Measurements from ENCODE around the gene NDUFA13.
"Not testable (repeated sequence)": the region's sequence is repeated elsewhere in the genome, so short reads cannot be mapped to it uniquely, and the experiment has no call there.

Gene NDUFA13

GRCh38 chr19:19515642-19516519 is at the start of gene NDUFA13:
NDUFA13 (plus strand) TSS chr19:19516225; CDS start chr19:19516239, 14 bp downstream.
- peak; percentile 90 for DNase-seq (ENCODE audit: low spot score)

- DNase-seq (ENCODE audit: low spot score), result no peak
Measured at GRCh38 chr19:19468424-19469050, 47.5 kb upstream of the NDUFA13 start.

DNA sequence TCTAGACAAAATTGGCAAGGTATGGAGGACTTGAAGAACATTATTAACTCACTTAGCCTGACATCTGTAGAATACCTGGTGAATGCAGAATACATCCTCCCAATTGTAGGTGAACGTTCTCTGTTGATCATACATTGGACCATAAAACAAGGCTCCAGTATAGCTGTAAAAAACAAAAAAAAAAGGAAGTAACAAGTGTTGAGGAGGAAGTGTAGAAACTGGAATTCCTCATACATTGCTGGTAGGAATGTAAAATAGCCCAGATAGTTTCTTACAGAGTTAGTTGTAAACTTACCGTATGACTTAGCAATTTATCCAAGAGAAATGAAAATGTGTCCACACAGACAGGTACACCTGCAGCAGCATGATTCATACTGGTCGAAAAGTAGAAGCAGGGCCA is 45.4 kb upstream of the NDUFA13 start:
- DNase-seq (ENCODE audit: low spot score), result no peak

- DNase-seq (ENCODE audit: low spot score), result no peak
Measured at GRCh38 chr19:19471682-19472081, 44.3 kb upstream of the NDUFA13 start.

DNA sequence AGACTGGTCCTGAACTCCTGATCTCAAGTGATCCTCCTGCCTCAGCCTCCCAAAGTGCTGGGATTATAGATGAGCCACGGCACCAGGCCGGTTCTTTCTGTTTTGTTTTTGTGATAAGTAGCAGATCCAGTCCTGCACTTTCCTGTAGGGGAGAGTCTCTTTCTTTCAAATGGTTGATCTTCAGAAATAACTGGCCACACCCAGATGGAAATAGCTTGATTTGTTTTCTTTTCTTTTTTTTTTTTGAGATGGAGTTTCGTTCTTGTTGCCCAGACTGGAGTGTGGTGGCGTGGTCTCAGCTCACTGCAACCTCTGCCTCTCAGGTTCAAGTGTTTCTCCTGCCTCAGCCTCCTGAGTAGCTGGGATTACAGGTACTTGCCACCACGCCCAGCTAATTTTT is 43.9 kb upstream of the NDUFA13 start:
- DNase-seq (ENCODE audit: low spot score), result not testable (repeated sequence)

- no peak for DNase-seq (ENCODE audit: low spot score)
Measured at GRCh38 chr19:19475015-19475765, 40.8 kb upstream of the NDUFA13 start.

- DNase-seq (ENCODE audit: low spot score), result no peak
Measured at GRCh38 chr19:19475849-19476828, 39.9 kb upstream of the NDUFA13 start.

DNA sequence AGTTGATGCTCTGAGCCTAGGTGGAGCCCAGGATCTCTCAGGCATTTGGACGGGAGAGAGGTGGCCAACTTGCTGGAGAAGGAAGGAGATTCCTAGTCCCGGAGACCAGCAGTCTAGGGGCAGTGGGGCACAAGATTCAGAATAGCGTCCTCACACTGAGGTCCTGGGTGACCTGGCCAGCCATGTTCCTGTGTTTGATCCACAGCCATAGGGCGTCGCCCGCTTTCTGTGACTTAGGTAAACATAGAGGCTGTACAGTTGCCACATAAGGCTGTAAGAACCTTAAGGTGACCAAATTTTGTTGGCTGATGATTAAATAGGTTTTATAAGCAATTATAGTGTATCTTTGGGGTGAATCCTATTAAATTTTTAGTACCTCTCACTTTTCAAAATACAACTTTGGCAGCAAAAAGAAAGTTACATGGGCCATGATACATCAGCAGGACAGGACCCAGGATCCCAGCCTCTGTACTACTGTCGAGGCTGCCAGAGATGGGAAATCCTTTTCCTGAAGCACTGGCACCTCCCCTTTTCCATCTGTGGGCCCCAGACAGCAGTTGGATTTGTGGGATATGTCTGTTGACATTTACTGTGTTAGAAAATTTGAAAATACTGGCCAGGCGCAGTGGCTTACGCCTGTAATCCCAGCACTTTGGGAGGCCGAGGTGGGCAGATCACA is 38.2 kb upstream of the NDUFA13 start:
- no peak for DNase-seq (ENCODE audit: low spot score)

DNA sequence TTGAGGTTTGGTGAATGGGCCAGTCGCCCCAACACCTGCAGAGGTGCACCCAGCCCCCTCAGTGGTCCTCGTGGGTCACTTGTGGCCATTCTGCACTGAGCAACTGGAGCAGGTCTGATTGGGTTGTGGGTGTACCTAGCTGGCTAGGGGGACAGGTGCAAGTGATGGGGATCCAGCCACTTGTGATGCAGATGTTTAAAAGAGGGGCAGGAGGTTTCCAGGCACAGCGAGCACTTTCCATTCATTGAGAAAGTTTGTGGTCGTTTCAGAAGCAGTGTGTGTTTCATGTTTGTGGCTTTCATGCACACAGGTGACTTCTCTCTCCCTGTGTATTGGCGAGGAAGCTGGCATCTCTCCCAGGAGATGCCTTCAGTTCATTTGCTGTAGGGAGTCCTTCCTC is 35.3 kb upstream of the NDUFA13 start:
- no peak for DNase-seq (ENCODE audit: low spot score)

GRCh38 chr19:19482809-19483596 is 33.0 kb upstream of the NDUFA13 start:
- no peak for DNase-seq (ENCODE audit: low spot score)

GRCh38 chr19:19485161-19485997 is 30.6 kb upstream of the NDUFA13 start:
- no peak for DNase-seq (ENCODE audit: low spot score)

- DNase-seq (ENCODE audit: low spot score), result no peak
Measured at GRCh38 chr19:19485998-19486290, 30.1 kb upstream of the NDUFA13 start.

DNA sequence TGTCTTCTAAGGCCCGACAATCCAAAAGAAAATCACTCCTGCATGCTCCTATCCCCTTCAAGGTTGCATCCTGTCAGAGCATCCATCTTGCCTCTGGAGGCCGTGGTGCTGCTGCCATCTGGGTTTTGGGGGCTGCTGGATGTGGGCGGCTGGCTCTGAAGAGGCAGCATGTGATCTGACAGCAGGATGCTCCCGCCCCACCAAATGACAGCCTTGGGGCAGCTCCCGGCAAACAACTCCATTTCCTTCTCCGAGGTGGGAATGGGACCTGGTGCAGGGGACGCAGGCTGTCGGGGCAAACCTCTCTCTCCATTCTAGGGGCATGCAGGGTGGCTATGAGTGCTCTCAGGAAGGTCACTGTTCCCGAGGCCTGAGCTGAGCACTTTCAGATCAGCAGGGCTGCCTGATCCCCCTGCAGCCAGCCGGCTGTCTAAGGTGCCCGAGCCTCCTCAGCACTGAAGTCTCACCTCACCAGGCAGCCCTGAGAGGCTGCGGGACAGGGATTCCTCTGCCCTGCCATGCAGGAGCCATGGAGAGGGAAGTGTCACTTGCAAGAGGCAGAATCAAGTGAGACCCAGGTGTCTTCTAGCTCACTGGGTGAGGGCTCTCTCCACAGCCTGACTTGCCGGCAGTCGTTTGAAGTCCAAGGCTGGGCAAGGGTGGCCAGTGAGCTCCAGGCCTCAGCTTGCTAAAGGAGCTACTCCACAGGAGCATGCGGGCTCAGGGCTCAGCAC is 29.5 kb upstream of the NDUFA13 start:
- DNase-seq (ENCODE audit: low spot score), result no peak

DNA sequence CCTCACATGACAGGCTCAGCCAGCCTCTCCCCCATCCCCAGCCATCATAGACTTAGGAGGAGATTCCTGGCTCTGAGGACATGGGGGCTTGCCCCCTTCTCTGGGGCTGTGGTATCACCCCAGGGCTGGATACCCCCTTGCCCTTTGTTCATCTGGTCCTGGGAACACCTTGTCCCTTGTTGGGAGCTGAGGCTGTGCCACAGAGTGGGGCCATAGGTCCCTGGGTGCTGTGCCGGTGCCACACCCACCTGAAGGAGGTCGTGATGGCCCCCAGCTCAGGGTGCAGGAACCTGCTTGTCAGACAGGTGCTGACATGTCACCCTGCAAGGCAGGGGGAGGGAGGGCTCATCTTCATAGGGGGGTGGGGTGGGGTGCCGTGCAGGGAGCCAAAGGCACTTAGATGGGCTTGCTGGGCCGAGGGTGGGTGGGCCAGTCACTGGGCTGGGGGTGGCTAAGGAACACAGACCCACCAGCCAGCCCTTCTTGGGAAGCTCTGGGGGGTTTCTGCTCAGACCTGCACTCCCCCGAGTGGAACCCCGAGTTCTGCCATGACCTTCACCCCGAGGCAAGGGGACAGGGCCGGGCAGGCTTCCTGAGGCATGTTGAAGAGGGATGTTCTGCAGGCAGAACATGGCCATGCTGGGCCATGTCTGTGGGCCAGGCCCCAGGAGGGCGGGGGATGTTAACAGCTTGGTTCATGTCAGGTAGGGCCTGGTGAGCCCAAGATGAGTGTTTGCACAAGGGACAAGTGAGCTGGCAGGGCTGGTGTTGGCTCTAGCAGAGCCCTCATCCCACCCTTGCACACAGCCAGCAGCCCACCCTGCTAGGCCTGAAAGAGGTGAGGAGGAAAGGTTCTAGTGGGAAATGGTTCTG is 28.7 kb upstream of the NDUFA13 start:
- no peak for DNase-seq (ENCODE audit: low spot score)

DNA sequence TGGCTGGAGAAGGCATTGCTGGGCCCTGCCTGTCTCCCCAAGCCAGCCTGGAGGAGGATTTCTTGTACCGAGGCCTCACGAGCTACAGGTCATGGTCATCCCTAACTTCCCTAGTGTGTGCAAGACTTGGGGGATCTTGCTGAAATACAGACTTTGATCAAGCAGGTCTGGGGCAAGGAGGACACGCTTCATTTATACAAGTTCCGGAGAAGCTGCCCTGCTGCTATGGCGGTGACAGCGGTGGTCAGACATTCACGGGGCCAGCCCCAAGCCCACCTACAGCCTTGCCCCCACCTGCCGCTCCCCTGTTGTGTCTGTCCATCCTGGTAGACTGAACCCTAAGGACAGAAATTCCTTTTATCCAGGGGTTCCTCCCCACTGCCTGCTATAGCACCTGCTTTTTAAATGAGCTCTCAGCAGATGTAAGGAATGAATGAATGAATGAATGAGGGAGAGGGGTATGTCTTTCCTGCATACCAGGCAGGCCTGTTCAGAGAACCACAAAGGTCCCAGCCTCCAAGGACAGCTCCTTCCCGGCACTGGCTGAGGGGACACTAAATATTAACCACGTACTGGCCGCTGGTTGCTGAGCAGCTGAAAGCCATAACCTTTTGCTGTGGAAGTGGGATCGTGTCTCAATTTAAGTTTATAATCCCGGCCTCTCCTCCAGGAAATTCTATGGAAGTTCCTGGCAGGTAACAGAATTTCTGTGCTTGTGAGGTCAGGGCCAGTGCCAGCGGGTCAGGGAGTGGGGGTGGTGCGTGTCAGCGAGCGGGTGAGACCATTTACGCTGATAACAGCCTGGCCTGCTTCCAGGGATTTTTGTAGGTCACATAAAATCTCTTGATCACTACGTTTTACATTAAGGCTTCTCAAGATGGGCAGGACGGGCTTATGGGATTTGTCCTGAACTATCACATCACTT is 27.8 kb upstream of the NDUFA13 start:
- DNase-seq (ENCODE audit: low spot score), result no peak

GRCh38 chr19:19488875-19489690 is 26.9 kb upstream of the NDUFA13 start:
- DNase-seq (ENCODE audit: low spot score), result peak; percentile 90

All from RKO (cell line).